ENCODE measurements around the gene ATRN.

The ATRN gene

GRCh38 chr20:3686867-3687321 is 216.1 kb downstream of the ATRN start:
- no peak overlapping the region for H3K9ac ChIP-seq (ENCODE audit: low read length)
- no peak overlapping the region for H3K27ac ChIP-seq (ENCODE audit: low read depth, low read length, poor library complexity, severe bottlenecking)
- H3K79me2 ChIP-seq (ENCODE audit: insufficient read depth, low read length) = no peaks in the 10 kb centered on the region
- H3K9me2 ChIP-seq (ENCODE audit: low read depth, low read length) = no peaks in the 10 kb centered on the region
- H3K27me3 ChIP-seq (ENCODE audit: insufficient read depth, low read length) = peaks cover 6% of the 10 kb centered on the region
- no peaks in the 10 kb centered on the region for H3K36me3 ChIP-seq (ENCODE audit: insufficient read depth, low read length)
- no peak overlapping the region for H3K4me3 ChIP-seq (ENCODE audit: low read depth, low read length, poor library complexity, severe bottlenecking)
- H3F3A ChIP-seq (ENCODE audit: insufficient read depth, low read length) = no peaks in the 10 kb centered on the region
- no peaks in the 10 kb centered on the region for H3K9me3 ChIP-seq (ENCODE audit: low read length)
- H4K20me1 ChIP-seq (ENCODE audit: insufficient read depth, low read length) = no peaks in the 10 kb centered on the region
- H3K4me2 ChIP-seq (ENCODE audit: low read length) = no peak overlapping the region
- no peak for TF ChIP-seq CTCF (IDR thresholded peaks at IDR 0.05; ENCODE audit: low read length)
- no peak for TF ChIP-seq EZH2 (IDR thresholded peaks at IDR 0.05; ENCODE audit: borderline replicate concordance, low read length)
- no peaks in the 10 kb centered on the region for H3K4me1 ChIP-seq (ENCODE audit: insufficient read depth, low read length, severe bottlenecking)
- no peak overlapping the region for H2AFZ ChIP-seq (ENCODE audit: low read length)

- Histone ChIP-seq H3K79me2 (ENCODE audit: insufficient read depth, low read length) (no peaks in the 10 kb centered on the region), H3K9me3 (ENCODE audit: low read length) (no peaks in the 10 kb centered on the region), H3K36me3 (ENCODE audit: insufficient read depth, low read length) (no peaks in the 10 kb centered on the region), H3K9ac (ENCODE audit: low read length) (no peak overlapping the region), H3F3A (ENCODE audit: insufficient read depth, low read length) (no peaks in the 10 kb centered on the region), H3K27ac (ENCODE audit: low read depth, low read length, poor library complexity, severe bottlenecking) (no peak overlapping the region), H3K4me1 (ENCODE audit: insufficient read depth, low read length, severe bottlenecking) (no peaks in the 10 kb centered on the region), H3K4me2 (ENCODE audit: low read length) (no peak overlapping the region), H2AFZ (ENCODE audit: low read length) (no peak overlapping the region), H3K27me3 (ENCODE audit: insufficient read depth, low read length) (peaks cover 6% of the 10 kb centered on the region), H4K20me1 (ENCODE audit: insufficient read depth, low read length) (no peaks in the 10 kb centered on the region), H3K9me2 (ENCODE audit: low read depth, low read length) (no peaks in the 10 kb centered on the region), H3K4me3 (ENCODE audit: low read depth, low read length, poor library complexity, severe bottlenecking) (no peak overlapping the region)
- TF ChIP-seq CTCF (IDR thresholded peaks at IDR 0.05; ENCODE audit: low read length) (no peak), EZH2 (IDR thresholded peaks at IDR 0.05; ENCODE audit: borderline replicate concordance, low read length) (no peak)
These were observed 216.8 kb downstream of the ATRN start for GRCh38 chr20:3687655-3688054.

DNA sequence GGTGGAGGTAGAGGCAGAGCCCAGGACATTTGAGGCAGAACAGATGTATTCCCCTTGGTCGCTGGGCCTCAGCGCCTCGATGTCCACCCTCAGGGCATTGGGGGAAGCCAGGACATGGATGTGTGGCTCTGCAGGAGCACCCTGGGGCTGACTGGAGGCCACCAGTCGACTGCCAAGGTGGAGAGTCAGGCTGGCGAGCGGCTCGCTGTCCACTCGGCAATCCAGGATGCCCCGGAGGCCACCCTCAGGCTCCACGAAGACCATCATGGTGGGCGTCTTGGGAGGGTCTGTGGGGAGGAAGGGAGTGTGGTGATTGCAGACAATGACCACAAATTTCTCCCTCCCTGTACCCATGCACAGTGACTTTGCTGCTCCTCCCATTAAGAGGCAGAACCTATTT is 219.2 kb downstream of the ATRN start:
- no peak overlapping the region for H3K4me2 ChIP-seq (ENCODE audit: low read length)
- no peak overlapping the region for H3K9ac ChIP-seq (ENCODE audit: low read length)
- no peaks in the 10 kb centered on the region for H3F3A ChIP-seq (ENCODE audit: insufficient read depth, low read length)
- H3K4me1 ChIP-seq (ENCODE audit: insufficient read depth, low read length, severe bottlenecking) = no peaks in the 10 kb centered on the region
- H4K20me1 ChIP-seq (ENCODE audit: insufficient read depth, low read length) = no peaks in the 10 kb centered on the region
- H3K9me3 ChIP-seq (ENCODE audit: low read length) = no peaks in the 10 kb centered on the region
- H3K4me3 ChIP-seq (ENCODE audit: low read depth, low read length, poor library complexity, severe bottlenecking) = no peak overlapping the region
- H3K27me3 ChIP-seq (ENCODE audit: insufficient read depth, low read length) = peaks cover 3% of the 10 kb centered on the region
- no peaks in the 10 kb centered on the region for H3K9me2 ChIP-seq (ENCODE audit: low read depth, low read length)
- no peaks in the 10 kb centered on the region for H3K36me3 ChIP-seq (ENCODE audit: insufficient read depth, low read length)
- no peaks in the 10 kb centered on the region for H3K79me2 ChIP-seq (ENCODE audit: insufficient read depth, low read length)
- TF ChIP-seq CTCF (IDR thresholded peaks at IDR 0.05; ENCODE audit: low read length) (no peak), EZH2 (IDR thresholded peaks at IDR 0.05; ENCODE audit: borderline replicate concordance, low read length) (no peak)
- no peak overlapping the region for H2AFZ ChIP-seq (ENCODE audit: low read length)
- H3K27ac ChIP-seq (ENCODE audit: low read depth, low read length, poor library complexity, severe bottlenecking) = no peak overlapping the region

Measured in OCI-LY1 (cell line).